Islet of Langerhans (tissue), 1 donor: ENCODE measurements around the gene FAM131A.

ENCODE experiments used
- FAIRE-seq: peaks from one replicate; lab custom pipeline; 2011; peaks lifted over from hg19 to GRCh38; lab: Jason Lieb, UNC

FAM131A gene

GRCh38 chr3:184337399-184337714 lies at the start of gene FAM131A:
FAM131A (plus strand) TSS chr3:184337600; CDS start chr3:184337631, 31 bp downstream.
- FAIRE-seq: no peak

GRCh38 chr3:184289426-184289938 lies 47.9 kb upstream of the FAM131A start:
- FAIRE-seq: no peak

GRCh38 chr3:184290331-184290730 lies 47.1 kb upstream of the FAM131A start:
- FAIRE-seq: no peak

GRCh38 chr3:184291044-184291737 lies 46.2 kb upstream of the FAM131A start:
- FAIRE-seq: no peak

GRCh38 chr3:184291738-184292445 lies 45.5 kb upstream of the FAM131A start:
- FAIRE-seq: no peak

- FAIRE-seq: no peak
These were observed 41.6 kb upstream of the FAM131A start for GRCh38 chr3:184295771-184296170.

- FAIRE-seq: no peak
These were observed 40.8 kb upstream of the FAM131A start for GRCh38 chr3:184296616-184297015.

GRCh38 chr3:184298759-184299487 lies 38.5 kb upstream of the FAM131A start, which contains the start of gene PSMD2:
PSMD2 (plus strand) TSS chr3:184299241; CDS start chr3:184299267, 26 bp downstream.
- FAIRE-seq: no peak

- no peak for FAIRE-seq
These were observed 37.7 kb upstream of the FAM131A start for GRCh38 chr3:184299488-184300377.

GRCh38 chr3:184300378-184300720 lies 37.1 kb upstream of the FAM131A start:
- FAIRE-seq: no peak

GRCh38 chr3:184305577-184305976 lies 31.8 kb upstream of the FAM131A start:
- no peak for FAIRE-seq

GRCh38 chr3:184306341-184306972 lies 30.9 kb upstream of the FAM131A start:
- no peak for FAIRE-seq

GRCh38 chr3:184307915-184308314 lies 29.5 kb upstream of the FAM131A start:
- FAIRE-seq: no peak

- no peak for FAIRE-seq
These were observed 28.7 kb upstream of the FAM131A start for GRCh38 chr3:184308744-184309143.

- no peak for FAIRE-seq
These were observed 25.8 kb upstream of the FAM131A start for GRCh38 chr3:184311633-184312032.

GRCh38 chr3:184314363-184314699 lies 23.1 kb upstream of the FAM131A start, which contains the start of gene EIF4G1:
EIF4G1 (plus strand) TSS chr3:184314606; CDS start chr3:184315797, 1,191 bp downstream.
- FAIRE-seq: no peak

GRCh38 chr3:184314700-184315542 lies 22.5 kb upstream of the FAM131A start:
- no peak for FAIRE-seq

GRCh38 chr3:184315543-184315867 lies 21.9 kb upstream of the FAM131A start:
- no peak for FAIRE-seq

- FAIRE-seq: no peak
These were observed 21.3 kb upstream of the FAM131A start for GRCh38 chr3:184315871-184316661.

- no peak for FAIRE-seq
These were observed 20.6 kb upstream of the FAM131A start for GRCh38 chr3:184316792-184317191.
